C4-2B (cell line): ENCODE data around the gene DMAC1.

Source experiments
- ZFX ChIP-seq: fragments of 450-650 bp; IDR thresholded peaks from 2 replicates; pipeline ENCODE4 v1.6.1; 2017
- TF ChIP-seq, protein P1 (sequence below): fragments of 450-650 bp; conservative IDR thresholded peaks from 2 replicates; pipeline ENCODE4 v1.5.1; 2017; ENCODE audit warnings: mild to moderate bottlenecking

DNA sequence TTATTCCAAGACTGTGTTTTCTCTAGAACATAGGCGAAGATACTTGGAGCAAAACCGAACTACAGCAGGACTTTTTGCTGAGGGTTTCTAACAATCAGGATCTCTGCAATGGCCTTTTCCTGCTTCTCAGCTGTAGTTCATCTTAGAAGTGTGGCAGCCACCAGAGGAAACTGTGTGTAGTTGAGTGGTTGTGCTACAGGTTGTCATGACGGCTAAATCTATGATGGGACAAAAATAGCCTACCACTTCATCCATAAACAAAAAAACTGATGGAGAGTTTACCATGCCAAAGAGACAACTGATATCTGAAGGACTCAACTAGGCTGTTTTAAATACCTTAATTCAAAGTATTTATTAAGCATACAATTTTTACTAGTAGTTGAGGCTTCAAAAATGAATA lies 28.2 kb upstream of the DMAC1 start:
- TF ChIP-seq, protein P1, sequence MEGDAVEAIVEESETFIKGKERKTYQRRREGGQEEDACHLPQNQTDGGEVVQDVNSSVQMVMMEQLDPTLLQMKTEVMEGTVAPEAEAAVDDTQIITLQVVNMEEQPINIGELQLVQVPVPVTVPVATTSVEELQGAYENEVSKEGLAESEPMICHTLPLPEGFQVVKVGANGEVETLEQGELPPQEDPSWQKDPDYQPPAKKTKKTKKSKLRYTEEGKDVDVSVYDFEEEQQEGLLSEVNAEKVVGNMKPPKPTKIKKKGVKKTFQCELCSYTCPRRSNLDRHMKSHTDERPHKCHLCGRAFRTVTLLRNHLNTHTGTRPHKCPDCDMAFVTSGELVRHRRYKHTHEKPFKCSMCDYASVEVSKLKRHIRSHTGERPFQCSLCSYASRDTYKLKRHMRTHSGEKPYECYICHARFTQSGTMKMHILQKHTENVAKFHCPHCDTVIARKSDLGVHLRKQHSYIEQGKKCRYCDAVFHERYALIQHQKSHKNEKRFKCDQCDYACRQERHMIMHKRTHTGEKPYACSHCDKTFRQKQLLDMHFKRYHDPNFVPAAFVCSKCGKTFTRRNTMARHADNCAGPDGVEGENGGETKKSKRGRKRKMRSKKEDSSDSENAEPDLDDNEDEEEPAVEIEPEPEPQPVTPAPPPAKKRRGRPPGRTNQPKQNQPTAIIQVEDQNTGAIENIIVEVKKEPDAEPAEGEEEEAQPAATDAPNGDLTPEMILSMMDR = no peak
- no peak for TF ChIP-seq ZFX
